Measurements from ENCODE around the gene CENPX. TPM values are rescaled to one million over a fixed set of nuclear protein-coding genes. Genes with fewer than 3 reads are reported as not detected.

Gene CENPX
- total RNA-seq, 1 donor from 2014 or later = 26.3 TPM

GRCh38 chr17:81994593-81995462 lies 27.9 kb downstream of the CENPX start:
- H3K27me3 ChIP-seq (ENCODE audit: low read depth) = no peaks in the 10 kb centered on the region
- no peak overlapping the region for H3K4me3 ChIP-seq
- H3K4me1 ChIP-seq = peaks cover 31% of the 10 kb centered on the region
- no peaks in the 10 kb centered on the region for H3K9me3 ChIP-seq (replicated peaks)
- intact Hi-C loops (cut with micrococcal nuclease) = no loop called here
- no peak overlapping the region for H3K27ac ChIP-seq (replicated peaks)
- no peak for DNase-seq
- TF ChIP-seq, protein P1, sequence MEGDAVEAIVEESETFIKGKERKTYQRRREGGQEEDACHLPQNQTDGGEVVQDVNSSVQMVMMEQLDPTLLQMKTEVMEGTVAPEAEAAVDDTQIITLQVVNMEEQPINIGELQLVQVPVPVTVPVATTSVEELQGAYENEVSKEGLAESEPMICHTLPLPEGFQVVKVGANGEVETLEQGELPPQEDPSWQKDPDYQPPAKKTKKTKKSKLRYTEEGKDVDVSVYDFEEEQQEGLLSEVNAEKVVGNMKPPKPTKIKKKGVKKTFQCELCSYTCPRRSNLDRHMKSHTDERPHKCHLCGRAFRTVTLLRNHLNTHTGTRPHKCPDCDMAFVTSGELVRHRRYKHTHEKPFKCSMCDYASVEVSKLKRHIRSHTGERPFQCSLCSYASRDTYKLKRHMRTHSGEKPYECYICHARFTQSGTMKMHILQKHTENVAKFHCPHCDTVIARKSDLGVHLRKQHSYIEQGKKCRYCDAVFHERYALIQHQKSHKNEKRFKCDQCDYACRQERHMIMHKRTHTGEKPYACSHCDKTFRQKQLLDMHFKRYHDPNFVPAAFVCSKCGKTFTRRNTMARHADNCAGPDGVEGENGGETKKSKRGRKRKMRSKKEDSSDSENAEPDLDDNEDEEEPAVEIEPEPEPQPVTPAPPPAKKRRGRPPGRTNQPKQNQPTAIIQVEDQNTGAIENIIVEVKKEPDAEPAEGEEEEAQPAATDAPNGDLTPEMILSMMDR (IDR thresholded peaks at IDR 0.05; ENCODE audit: borderline replicate concordance) = no peak
- peaks cover 15% of the 10 kb centered on the region for H3K36me3 ChIP-seq

DNA sequence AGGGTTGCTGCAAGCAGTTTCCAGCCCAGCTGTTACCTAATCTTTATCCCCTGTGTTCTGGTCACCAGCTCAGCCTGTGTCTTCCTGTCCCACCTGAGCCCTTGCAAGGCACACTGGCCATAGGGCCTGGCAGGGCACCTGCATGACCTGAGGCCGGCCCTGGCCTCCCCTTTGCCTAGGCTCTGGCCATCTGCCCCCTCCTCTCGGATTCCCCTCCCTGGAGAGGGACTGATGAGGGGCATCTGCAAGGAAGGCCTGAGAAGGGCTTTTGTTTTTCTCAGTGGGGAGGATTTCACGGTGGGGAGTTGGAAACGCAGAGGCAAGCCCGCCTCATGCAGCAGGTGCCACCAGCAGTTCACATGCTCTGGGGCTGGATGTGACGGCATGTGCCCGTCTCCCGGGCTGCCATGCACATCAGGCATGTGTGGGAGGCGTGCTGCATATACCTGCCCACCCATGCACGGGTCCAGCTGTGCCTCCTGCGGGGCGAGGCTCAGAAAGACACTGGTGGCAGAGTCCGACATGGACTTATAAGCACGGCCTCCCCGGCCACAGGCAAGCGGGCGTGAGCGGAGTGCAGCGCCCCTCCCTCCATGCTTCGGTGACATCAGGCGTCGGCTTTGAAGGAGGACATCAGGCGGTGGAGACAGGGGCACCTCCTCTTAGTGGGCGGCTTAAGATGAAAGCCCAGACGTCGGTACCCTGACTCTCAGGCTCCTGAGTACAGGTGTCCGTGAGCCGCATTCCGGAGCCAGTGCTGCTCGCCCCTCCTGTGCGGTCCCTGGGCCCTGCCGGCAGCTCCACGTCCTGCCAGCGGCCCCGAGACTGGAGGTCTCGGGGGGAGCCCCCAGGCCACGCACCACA lies 28.7 kb downstream of the CENPX start:
- DNase-seq = no peak
- Histone ChIP-seq H3K36me3 (peaks cover 15% of the 10 kb centered on the region), H3K27ac (replicated peaks) (no peak overlapping the region), H3K4me1 (peaks cover 31% of the 10 kb centered on the region), H3K9me3 (replicated peaks) (no peaks in the 10 kb centered on the region), H3K4me3 (no peak overlapping the region), H3K27me3 (ENCODE audit: low read depth) (no peaks in the 10 kb centered on the region)
- intact Hi-C loops (cut with micrococcal nuclease) = no loop called here
- TF ChIP-seq, protein P1 (IDR thresholded peaks at IDR 0.05; ENCODE audit: borderline replicate concordance) = no peak

DNA sequence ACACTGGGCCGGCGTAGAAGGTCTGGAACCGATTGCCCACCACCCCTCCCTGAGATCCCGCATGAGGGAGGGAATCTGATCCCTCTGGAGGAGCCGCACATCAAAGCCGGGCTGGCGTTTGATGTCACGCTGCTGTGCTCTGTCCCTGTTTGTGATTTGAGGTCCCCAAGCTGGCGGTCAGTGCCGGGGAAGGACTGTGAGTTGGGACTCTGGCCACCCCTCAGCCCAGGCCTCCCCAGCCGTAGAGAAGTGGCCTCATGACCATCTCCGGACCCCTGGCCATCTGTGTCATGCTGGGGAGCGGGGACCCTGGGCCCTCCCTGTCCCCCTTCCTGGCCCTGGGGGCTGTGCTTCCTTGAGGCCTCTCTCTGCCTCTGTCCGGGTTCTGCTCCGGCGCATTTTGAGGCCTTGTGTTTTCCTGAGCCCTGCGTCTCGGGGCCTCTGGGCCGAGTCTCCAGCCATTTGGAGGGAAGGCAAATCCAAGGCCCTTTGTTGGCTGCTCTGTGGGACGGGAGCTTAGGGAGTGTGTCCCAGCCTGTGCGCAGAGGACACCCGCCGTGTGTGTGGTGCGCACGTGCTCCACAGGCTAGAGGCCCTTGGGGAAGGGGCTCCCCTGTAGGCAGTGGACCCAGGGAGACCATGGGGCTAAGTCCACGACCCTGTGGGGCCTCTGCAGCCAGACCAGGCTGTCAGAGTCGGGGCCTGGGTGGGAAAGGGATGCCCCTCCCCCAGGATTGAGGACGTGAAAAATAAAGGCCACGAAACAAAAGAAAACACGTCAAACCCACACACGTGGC lies 30.2 kb downstream of the CENPX start:
- Histone ChIP-seq H3K27ac (replicated peaks) (peak overlapping the region; percentile 92), H3K27me3 (ENCODE audit: low read depth) (no peaks in the 10 kb centered on the region), H3K4me1 (peaks cover 25% of the 10 kb centered on the region), H3K36me3 (peaks cover 15% of the 10 kb centered on the region), H3K4me3 (peak overlapping the region; percentile 57), H3K9me3 (replicated peaks) (no peaks in the 10 kb centered on the region)
- TF ChIP-seq, protein P1 (IDR thresholded peaks at IDR 0.05; ENCODE audit: borderline replicate concordance) = no peak
- DNase-seq = no peak
- intact Hi-C loops (cut with micrococcal nuclease) = no loop called here

DNA sequence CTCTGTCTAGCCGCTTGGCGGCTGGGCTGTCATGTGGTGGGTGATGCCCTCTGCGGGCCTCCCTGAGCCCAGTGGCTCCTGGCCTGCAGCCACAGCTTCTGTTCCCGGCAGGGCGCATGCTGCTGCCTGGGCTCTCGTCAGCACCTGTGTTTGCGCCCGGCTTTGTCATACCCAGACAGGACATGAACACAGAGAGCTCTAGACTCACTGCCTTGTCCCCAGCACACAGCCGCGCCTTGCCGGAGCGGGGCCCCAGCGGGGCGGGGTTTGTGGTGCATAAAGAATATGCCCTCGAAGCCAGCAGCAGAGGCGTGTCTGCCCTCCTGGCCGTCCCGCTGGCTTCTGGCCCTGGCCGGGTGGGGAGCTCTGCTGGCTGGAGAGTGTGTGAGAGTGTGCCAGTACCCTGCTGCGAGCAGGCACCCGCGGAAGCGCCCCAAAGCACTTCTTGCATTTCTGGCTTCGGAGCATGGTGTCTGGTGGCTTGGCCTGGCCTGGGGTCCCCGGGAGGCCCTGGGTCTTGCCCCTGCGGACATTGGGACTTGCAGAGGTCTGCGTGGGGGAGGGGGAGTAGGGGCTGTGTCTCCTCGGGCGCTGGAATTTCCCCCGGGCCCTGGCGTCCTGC lies 30.9 kb downstream of the CENPX start:
- peaks cover 25% of the 10 kb centered on the region for H3K4me1 ChIP-seq
- TF ChIP-seq, protein P1 (IDR thresholded peaks at IDR 0.05; ENCODE audit: borderline replicate concordance) = no peak
- H3K36me3 ChIP-seq = peaks cover 9% of the 10 kb centered on the region
- peak; percentile 79 for DNase-seq
- peak overlapping the region; percentile 57 for H3K4me3 ChIP-seq
- H3K9me3 ChIP-seq (replicated peaks) = no peaks in the 10 kb centered on the region
- intact Hi-C loops (cut with micrococcal nuclease) = no loop called here
- no peaks in the 10 kb centered on the region for H3K27me3 ChIP-seq (ENCODE audit: low read depth)
- peak overlapping the region; percentile 92 for H3K27ac ChIP-seq (replicated peaks)

Data from left ventricle myocardium inferior (tissue), 1 donor.